Liver (tissue), 9 donors: Measurements from ENCODE around the gene RAPH1. TPM values are rescaled to one million over a fixed set of nuclear protein-coding genes. Genes with fewer than 3 reads are reported as not detected.

Experiments used
- DNase-seq: peaks from one replicate; pipeline ENCODE4 v3.0.0-alpha.2; 2017; ENCODE audit warnings: low spot score
- H3K27ac ChIP-seq, 2 donors: one replicate each; pipeline ENCODE4 v1.7.0; 2013; ENCODE audit warnings: inconsistent platforms in 2 of 2, low read length in 2 of 2, control low read depth in 1 of 2, low read depth in 1 of 2, mild to moderate bottlenecking in 1 of 2
- H3K27me3 ChIP-seq, 4 donors: one replicate each; pipeline versions ENCODE4 v1.6.1 to v1.7.0; 2013; ENCODE audit warnings: low read length in 3 of 4, inconsistent platforms in 1 of 4, mild to moderate bottlenecking in 1 of 4, moderate library complexity in 1 of 4; ENCODE audit not compliant: control insufficient read depth in 4 of 4, insufficient read depth in 4 of 4
- H3K36me3 ChIP-seq, 4 donors: one replicate each; pipeline versions ENCODE4 v1.6.1 to v1.7.0; 2013; ENCODE audit warnings: low read length in 3 of 4, mild to moderate bottlenecking in 3 of 4, low read depth in 1 of 4, moderate library complexity in 1 of 4; ENCODE audit not compliant: control insufficient read depth in 4 of 4, insufficient read depth in 3 of 4
- H3K4me1 ChIP-seq, 4 donors: one replicate each; pipeline versions ENCODE4 v1.6.1 to v1.7.0; 2013; ENCODE audit warnings: low read length in 3 of 4, mild to moderate bottlenecking in 3 of 4, moderate library complexity in 1 of 4; ENCODE audit not compliant: control insufficient read depth in 4 of 4, insufficient read depth in 4 of 4
- H3K4me3 ChIP-seq, 3 donors: one replicate each; pipeline versions ENCODE4 v1.6.1 to v1.7.0; 2013; ENCODE audit warnings: low read length in 3 of 3, control low read depth in 1 of 3, low read depth in 1 of 3, mild to moderate bottlenecking in 1 of 3
- H3K9ac ChIP-seq, 2 donors: one replicate each; pipeline ENCODE4 v1.7.0; 2013; ENCODE audit warnings: low read length in 2 of 2, mild to moderate bottlenecking in 2 of 2, moderate library complexity in 2 of 2, control low read depth in 1 of 2, low read depth in 1 of 2
- H3K9me3 ChIP-seq, 4 donors: one replicate each; pipeline versions ENCODE4 v1.6.1 to v1.7.0; 2013; ENCODE audit warnings: low read length in 3 of 4; ENCODE audit not compliant: control insufficient read depth in 4 of 4
- GABPA ChIP-seq, 2 donors: IDR thresholded peaks in 1 of 2; conservative IDR thresholded peaks in 1 of 2; 2 replicates each; pipeline ENCODE4 v1.6.1; 2016; ENCODE audit warnings: antibody characterized with exemption in 2 of 2, mild to moderate bottlenecking in 1 of 2, moderate library complexity in 1 of 2
- NR2F2 ChIP-seq: IDR thresholded peaks from 2 replicates; pipeline ENCODE4 v1.6.1; 2016; ENCODE audit warnings: antibody characterized with exemption
- RAD21 ChIP-seq, 2 donors: IDR thresholded peaks; 2 replicates each; pipeline ENCODE4 v1.6.1; 2016; ENCODE audit warnings: antibody characterized with exemption in 2 of 2, mild to moderate bottlenecking in 2 of 2
- RXRA ChIP-seq, 2 donors: IDR thresholded peaks; 2 replicates each; pipeline ENCODE4 v1.6.1; 2017 to 2018; ENCODE audit warnings: antibody characterized with exemption in 2 of 2, mild to moderate bottlenecking in 1 of 2
- SP1 ChIP-seq: IDR thresholded peaks from 2 replicates; pipeline ENCODE4 v1.6.1; 2018; ENCODE audit warnings: antibody characterized with exemption, mild to moderate bottlenecking
- YY1 ChIP-seq: IDR thresholded peaks from 2 replicates; pipeline ENCODE4 v1.6.1; 2016; ENCODE audit warnings: antibody characterized with exemption, mild to moderate bottlenecking
- ZBTB33 ChIP-seq: IDR thresholded peaks from 2 replicates; pipeline ENCODE4 v1.6.1; 2016; ENCODE audit warnings: antibody characterized with exemption
- WGBS: extraction: QIAGEN DNeasy Blood & Tissue Kit; methylation state at CpG from one replicate; pipeline ENCODE4 v1.1.7; 2013; 5-methylcytosine and 5-hydroxymethylcytosine counted together
- polyA plus RNA-seq, 2 donors: library from polyadenylated mRNA; stranded (reverse) in 1 of 2; unstranded in 1 of 2; fragments of 200-250 nt in 1 of 2; fragments of >200 nt in 1 of 2; fragmentation: Nextera tagmentation in 1 of 2; extraction: Ambion mirVana in 1 of 2; gene quantifications; one replicate each; pipeline versions ENCODE4 v1.2.1 to v1.2.3, GENCODE V29; 2013 to 2015
- total RNA-seq, 2 donors: library from RNA; depleted of rRNA; stranded (reverse); fragments of >200 nt; gene quantifications; one replicate each; pipeline ENCODE4 v1.2.3, GENCODE V29; 2014
- TF ChIP-seq, protein P1 (sequence below): fragments of 150-350 bp; IDR thresholded peaks from 2 replicates; pipeline ENCODE4 v1.5.1; 2017; ENCODE audit warnings: improper control_type of control experiment, low read depth, low read length; ENCODE audit not compliant: missing input control
- TF ChIP-seq, protein P2 (sequence below): IDR thresholded peaks from 2 replicates; pipeline ENCODE4 v1.6.1; 2016; ENCODE audit warnings: antibody characterized with exemption
- donor health status: healthy.
- donor health status: healthy.
- donor health status: healthy.
- donor health status: healthy.
- donor health status: healthy.

RAPH1 gene
- total and polyA plus RNA-seq, 4 donors = 7.0 to 83.1 (median 19.4) TPM

- H3K9me3 ChIP-seq = no peaks in the 10 kb centered on the region
- no peak overlapping the region for H3K4me3 ChIP-seq
- H3K36me3 ChIP-seq = no peaks in the 10 kb centered on the region
- peaks cover 5 to 31% (median 21%) of the 10 kb centered on the region in 4 donors for H3K4me1 ChIP-seq
- no peak overlapping the region for H3K9ac ChIP-seq
- DNase-seq = no peak
- peak overlapping the region; percentile 0 to 29 for H3K27ac ChIP-seq
- no peaks in the 10 kb centered on the region for H3K27me3 ChIP-seq
- WGBS = 40% methylated on average over 3 of the region's 3 CpGs
- no peak for TF ChIP-seq RXRA (IDR thresholded peaks at IDR 0.05)
- TF ChIP-seq, protein P1, sequence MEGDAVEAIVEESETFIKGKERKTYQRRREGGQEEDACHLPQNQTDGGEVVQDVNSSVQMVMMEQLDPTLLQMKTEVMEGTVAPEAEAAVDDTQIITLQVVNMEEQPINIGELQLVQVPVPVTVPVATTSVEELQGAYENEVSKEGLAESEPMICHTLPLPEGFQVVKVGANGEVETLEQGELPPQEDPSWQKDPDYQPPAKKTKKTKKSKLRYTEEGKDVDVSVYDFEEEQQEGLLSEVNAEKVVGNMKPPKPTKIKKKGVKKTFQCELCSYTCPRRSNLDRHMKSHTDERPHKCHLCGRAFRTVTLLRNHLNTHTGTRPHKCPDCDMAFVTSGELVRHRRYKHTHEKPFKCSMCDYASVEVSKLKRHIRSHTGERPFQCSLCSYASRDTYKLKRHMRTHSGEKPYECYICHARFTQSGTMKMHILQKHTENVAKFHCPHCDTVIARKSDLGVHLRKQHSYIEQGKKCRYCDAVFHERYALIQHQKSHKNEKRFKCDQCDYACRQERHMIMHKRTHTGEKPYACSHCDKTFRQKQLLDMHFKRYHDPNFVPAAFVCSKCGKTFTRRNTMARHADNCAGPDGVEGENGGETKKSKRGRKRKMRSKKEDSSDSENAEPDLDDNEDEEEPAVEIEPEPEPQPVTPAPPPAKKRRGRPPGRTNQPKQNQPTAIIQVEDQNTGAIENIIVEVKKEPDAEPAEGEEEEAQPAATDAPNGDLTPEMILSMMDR = no peak
- no peak for TF ChIP-seq GABPA (IDR thresholded peaks at IDR 0.05 in 1 of 2, conservative IDR thresholded peaks at IDR 0.05 in 1 of 2)
- TF ChIP-seq SP1 = peak; percentile 11
- TF ChIP-seq RAD21 (IDR thresholded peaks at IDR 0.05) = peak in 1 of 2 donors; percentile 6
Measured at GRCh38 chr2:203582468-203582867, 47.4 kb upstream of the RAPH1 start.

DNA sequence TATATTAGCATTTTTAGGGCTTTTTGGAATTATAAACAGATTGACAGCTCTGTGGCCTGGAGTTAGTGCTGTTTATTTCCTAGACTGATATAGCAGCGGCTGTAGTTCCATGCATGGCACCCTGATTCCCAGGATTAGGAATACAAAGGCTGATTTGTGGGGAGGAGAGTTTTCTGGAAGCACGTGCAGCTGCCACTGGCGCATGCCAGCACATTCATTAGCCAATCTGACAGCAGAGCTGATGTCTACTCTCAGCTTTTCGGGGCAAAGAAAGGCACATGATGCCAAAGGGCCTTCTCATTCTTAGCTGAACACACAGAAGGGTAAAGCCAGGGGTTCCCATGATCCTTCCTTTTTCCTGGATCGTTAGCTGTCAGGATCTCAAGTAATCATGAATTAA lies 45.7 kb upstream of the RAPH1 start:
- Histone ChIP-seq H3K4me1 (peaks cover 5 to 34% (median 21%) of the 10 kb centered on the region in 4 donors), H3K4me3 (no peak overlapping the region), H3K9ac (no peak overlapping the region), H3K27me3 (no peaks in the 10 kb centered on the region), H3K27ac (no peak overlapping the region), H3K9me3 (no peaks in the 10 kb centered on the region), H3K36me3 (no peaks in the 10 kb centered on the region)
- TF ChIP-seq, protein P2, sequence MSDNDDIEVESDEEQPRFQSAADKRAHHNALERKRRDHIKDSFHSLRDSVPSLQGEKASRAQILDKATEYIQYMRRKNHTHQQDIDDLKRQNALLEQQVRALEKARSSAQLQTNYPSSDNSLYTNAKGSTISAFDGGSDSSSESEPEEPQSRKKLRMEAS = peak; percentile 41
- TF ChIP-seq NR2F2 = no peak
- no peak for DNase-seq
- WGBS = 59% methylated on average over 5 of the region's 5 CpGs

- no peaks in the 10 kb centered on the region for H3K9me3 ChIP-seq
- TF ChIP-seq YY1 (no peak), ZBTB33 (no peak), RXRA (IDR thresholded peaks at IDR 0.05) (no peak)
- TF ChIP-seq, protein P2 = no peak
- no peak overlapping the region for H3K27ac ChIP-seq
- no peak for DNase-seq
- H3K4me3 ChIP-seq = no peak overlapping the region
- no peak overlapping the region for H3K9ac ChIP-seq
- WGBS = 87% methylated on average over 2 of the region's 2 CpGs
- peaks cover 5 to 34% (median 21%) of the 10 kb centered on the region in 4 donors for H3K4me1 ChIP-seq
- H3K27me3 ChIP-seq = no peaks in the 10 kb centered on the region
- no peaks in the 10 kb centered on the region for H3K36me3 ChIP-seq
Measured at GRCh38 chr2:203579730-203580129, 44.6 kb upstream of the RAPH1 start.
